Thyroid gland (tissue), 4 donors: ENCODE results near the gene SLC6A3. TPM values are rescaled to one million over a fixed set of nuclear protein-coding genes. Genes with fewer than 3 reads are reported as not detected.

Experiments
- DNase-seq, 2 donors: peaks; one replicate each; pipeline ENCODE4 v3.0.0-alpha.2; 2019
- H3K27ac ChIP-seq, 3 donors: fragments of 200-600 bp; sonication (generic); 1 replicate in 2 of 3; 2 replicates in 1 of 3; pipeline ENCODE4 v1.5.1; 2016 to 2019; ENCODE audit warnings: mild to moderate bottlenecking in 1 of 3, moderate library complexity in 1 of 3
- H3K27me3 ChIP-seq: fragments of 200-600 bp; sonication (generic); one replicate; pipeline ENCODE4 v1.5.1; 2019
- H3K36me3 ChIP-seq, 2 donors: fragments of 200-600 bp; sonication (generic); one replicate each; pipeline ENCODE4 v1.5.1; 2016 to 2019
- H3K4me1 ChIP-seq, 2 donors: fragments of 200-600 bp; sonication (generic); one replicate each; pipeline ENCODE4 v1.5.1; 2017 to 2019
- H3K4me3 ChIP-seq, 3 donors: fragments of 200-600 bp; sonication (generic); replicated peaks in 1 of 3; 1 replicate in 2 of 3; 2 replicates in 1 of 3; pipeline ENCODE4 v1.5.1; 2016; ENCODE audit warnings: mild to moderate bottlenecking in 1 of 3
- H3K9me3 ChIP-seq: fragments of 200-600 bp; sonication (generic); one replicate; pipeline ENCODE4 v1.5.1; 2017
- POLR2A ChIP-seq, 2 donors: fragments of 450-650 bp; IDR thresholded peaks; one replicate each; pipeline ENCODE4 v1.6.1; 2017; ENCODE audit warnings: antibody characterized with exemption in 2 of 2, mild to moderate bottlenecking in 2 of 2, moderate library complexity in 1 of 2
- WGBS, 2 donors: methylation state at CpG; one replicate each; pipeline ENCODE4 v1.1.5; 2017; 5-methylcytosine and 5-hydroxymethylcytosine counted together
- intact Hi-C: fragments of 100-400 bp; cut with DNase I; formaldehyde crosslinking; loops from one replicate; pipeline ENCODE4 v1.15.1; 2023
- total RNA-seq, 4 donors: library from RNA; depleted of rRNA; stranded (reverse); fragments of >200 nt; gene quantifications; one replicate each; pipeline ENCODE4 v1.2.3, GENCODE V29; 2016
- TF ChIP-seq, protein P1 (sequence below), 6 experiments: fragments of 200-600 bp in 3 of 6; fragments of 450-650 bp in 3 of 6; sonication (generic) in 3 of 6; IDR thresholded peaks; one replicate each; pipeline ENCODE4 v1.5.1; 2016 to 2019; ENCODE audit warnings: antibody characterized with exemption in 6 of 6, mild to moderate bottlenecking in 2 of 6, inconsistent platforms in 1 of 6, moderate library complexity in 1 of 6

SLC6A3 gene
- total RNA-seq, 4 donors from 2014 or later, result 0.54 to 0.67 (median 0.54) TPM; not detected in 1

DNA sequence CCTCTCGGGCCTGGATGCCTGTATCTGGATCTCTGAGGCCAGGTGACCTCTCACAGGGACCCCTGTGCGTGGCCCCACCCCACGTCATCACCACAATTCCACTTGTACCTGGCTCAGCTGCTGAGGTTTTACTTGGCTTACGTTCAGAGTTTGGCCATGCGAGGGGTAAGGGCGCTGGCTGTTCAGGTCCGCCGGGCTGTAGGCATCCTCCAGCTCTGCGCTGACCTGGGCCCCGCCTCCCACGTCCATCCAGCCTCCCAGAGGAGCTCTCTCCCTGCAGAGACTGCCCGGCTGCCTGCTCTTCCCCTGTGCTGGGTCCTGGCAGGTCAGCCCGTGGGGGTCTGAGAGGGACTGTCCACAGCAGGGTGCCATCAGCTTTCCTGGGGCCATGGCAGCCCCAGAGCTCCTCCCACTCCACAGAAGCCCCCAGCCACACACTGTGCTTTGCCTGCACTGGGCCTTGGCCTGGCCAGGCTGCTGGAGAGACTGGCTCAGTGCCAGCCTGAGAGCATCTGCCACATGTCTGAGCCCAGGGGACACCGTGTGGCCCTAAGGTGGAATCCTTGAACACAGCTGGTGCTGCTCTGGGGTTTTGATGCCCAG, 43.6 kb downstream of the SLC6A3 start:
- Histone ChIP-seq H3K9me3 (no peaks in the 10 kb centered on the region), H3K36me3 (no peaks in the 10 kb centered on the region), H3K27ac (no peak overlapping the region), H3K4me1 (peaks cover 0 to 9% of the 10 kb centered on the region in 2 donors), H3K27me3 (no peaks in the 10 kb centered on the region), H3K4me3 (no peak overlapping the region)
- peak; percentile 88 for DNase-seq
- no peak for TF ChIP-seq POLR2A (IDR thresholded peaks at IDR 0.05)
- TF ChIP-seq, protein P1, sequence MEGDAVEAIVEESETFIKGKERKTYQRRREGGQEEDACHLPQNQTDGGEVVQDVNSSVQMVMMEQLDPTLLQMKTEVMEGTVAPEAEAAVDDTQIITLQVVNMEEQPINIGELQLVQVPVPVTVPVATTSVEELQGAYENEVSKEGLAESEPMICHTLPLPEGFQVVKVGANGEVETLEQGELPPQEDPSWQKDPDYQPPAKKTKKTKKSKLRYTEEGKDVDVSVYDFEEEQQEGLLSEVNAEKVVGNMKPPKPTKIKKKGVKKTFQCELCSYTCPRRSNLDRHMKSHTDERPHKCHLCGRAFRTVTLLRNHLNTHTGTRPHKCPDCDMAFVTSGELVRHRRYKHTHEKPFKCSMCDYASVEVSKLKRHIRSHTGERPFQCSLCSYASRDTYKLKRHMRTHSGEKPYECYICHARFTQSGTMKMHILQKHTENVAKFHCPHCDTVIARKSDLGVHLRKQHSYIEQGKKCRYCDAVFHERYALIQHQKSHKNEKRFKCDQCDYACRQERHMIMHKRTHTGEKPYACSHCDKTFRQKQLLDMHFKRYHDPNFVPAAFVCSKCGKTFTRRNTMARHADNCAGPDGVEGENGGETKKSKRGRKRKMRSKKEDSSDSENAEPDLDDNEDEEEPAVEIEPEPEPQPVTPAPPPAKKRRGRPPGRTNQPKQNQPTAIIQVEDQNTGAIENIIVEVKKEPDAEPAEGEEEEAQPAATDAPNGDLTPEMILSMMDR (IDR thresholded peaks at IDR 0.05), result no peak
- intact Hi-C loops, result no loop called here
- 32% methylated on average over 10 of the region's 14 CpGs; no CpG with 5 or more reads in 1 of the 2 donors for WGBS, 2 donors

DNA sequence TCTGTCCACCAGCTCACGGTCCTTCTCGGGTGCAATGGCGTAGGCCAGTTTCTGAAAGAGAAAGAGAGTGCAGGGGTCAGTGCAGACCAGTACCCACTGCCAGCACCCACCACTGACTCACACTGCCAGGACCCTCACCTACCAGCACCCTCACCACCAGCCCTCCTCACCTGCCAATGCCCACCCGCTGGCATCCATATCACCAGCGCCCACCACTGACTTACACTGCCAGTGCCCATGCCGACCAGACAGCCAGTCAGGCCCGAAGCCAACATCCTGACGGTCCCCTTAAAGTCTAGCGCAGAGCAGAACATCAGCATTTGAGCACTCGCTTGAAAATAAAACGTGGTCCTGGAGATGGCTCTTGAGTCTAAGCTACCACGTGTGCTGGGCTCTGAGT, 44.3 kb downstream of the SLC6A3 start:
- WGBS, 2 donors, result 93 to 96% methylated on average over 8 to 10 of the region's 12 CpGs
- no peaks in the 10 kb centered on the region for H3K9me3 ChIP-seq
- DNase-seq, result no peak
- no peak overlapping the region for H3K27ac ChIP-seq
- intact Hi-C loops, result no loop called here
- peaks cover 0 to 9% of the 10 kb centered on the region in 2 donors for H3K4me1 ChIP-seq
- no peaks in the 10 kb centered on the region for H3K36me3 ChIP-seq
- H3K27me3 ChIP-seq, result no peaks in the 10 kb centered on the region
- no peak overlapping the region for H3K4me3 ChIP-seq
- TF ChIP-seq POLR2A (IDR thresholded peaks at IDR 0.05), result no peak
- TF ChIP-seq, protein P1 (IDR thresholded peaks at IDR 0.05), result no peak

DNA sequence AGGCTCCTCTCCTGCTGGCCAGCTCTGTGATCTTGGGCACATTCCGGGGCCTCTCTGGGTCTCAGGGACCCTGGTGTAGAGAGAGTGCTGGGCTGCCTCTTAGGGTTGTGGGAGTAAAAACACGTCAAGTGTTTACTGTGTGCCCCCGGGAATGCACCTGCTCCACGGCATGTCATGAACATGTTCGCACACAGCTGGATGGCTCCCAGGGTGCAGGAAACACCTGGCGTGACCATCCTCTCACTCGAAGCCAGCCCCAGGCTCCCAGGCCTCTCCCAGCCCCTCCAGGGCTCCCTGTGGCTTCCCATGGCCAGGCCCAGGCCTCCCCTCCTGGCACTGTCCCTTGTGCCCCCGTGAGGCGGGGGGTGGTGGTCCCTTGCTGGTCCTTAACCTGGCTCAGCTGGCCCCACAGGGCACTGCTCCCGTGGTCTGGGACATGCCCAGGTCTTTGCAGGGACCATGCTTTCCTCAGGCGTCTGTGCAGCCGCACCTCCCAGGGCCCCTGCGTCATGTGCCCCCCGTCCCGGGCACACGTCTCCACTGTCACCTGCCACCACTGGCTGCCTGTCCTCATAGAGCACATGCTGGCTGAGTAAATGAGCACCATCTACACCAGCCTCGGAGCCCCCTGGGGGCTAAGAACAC, 44.9 kb downstream of the SLC6A3 start:
- H3K27ac ChIP-seq, result no peak overlapping the region
- H3K4me3 ChIP-seq, result no peak overlapping the region
- WGBS, 2 donors, result 85 to 88% methylated on average over 13 to 16 of the region's 17 CpGs
- intact Hi-C loops, result no loop called here
- no peaks in the 10 kb centered on the region for H3K27me3 ChIP-seq
- H3K4me1 ChIP-seq, result peaks cover 0 to 9% of the 10 kb centered on the region in 2 donors
- no peak for TF ChIP-seq POLR2A (IDR thresholded peaks at IDR 0.05)
- TF ChIP-seq, protein P1 (IDR thresholded peaks at IDR 0.05), result no peak
- H3K36me3 ChIP-seq, result no peaks in the 10 kb centered on the region
- DNase-seq, result no peak
- no peaks in the 10 kb centered on the region for H3K9me3 ChIP-seq

DNA sequence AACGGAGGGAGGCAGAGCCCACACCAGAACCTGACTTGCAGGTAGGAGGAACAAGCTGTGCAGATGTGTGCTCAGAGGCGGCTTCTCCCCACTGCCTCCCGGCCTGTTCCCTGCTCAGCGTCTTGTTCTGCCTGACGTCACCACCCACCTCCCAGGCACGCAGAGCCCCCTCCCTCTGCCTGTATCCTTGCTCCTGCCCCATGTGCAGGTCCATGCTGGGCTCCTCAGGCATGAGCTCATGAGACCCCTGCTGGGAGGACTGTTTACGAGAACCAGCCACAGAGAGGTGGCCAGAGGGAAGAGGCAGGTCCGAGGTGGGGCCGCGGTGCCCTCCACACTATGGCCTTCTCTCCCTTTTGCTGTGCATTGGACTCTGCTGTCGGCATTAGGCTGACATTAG, 45.5 kb downstream of the SLC6A3 start:
- TF ChIP-seq, protein P1 (IDR thresholded peaks at IDR 0.05), result no peak
- TF ChIP-seq POLR2A (IDR thresholded peaks at IDR 0.05), result no peak

DNA sequence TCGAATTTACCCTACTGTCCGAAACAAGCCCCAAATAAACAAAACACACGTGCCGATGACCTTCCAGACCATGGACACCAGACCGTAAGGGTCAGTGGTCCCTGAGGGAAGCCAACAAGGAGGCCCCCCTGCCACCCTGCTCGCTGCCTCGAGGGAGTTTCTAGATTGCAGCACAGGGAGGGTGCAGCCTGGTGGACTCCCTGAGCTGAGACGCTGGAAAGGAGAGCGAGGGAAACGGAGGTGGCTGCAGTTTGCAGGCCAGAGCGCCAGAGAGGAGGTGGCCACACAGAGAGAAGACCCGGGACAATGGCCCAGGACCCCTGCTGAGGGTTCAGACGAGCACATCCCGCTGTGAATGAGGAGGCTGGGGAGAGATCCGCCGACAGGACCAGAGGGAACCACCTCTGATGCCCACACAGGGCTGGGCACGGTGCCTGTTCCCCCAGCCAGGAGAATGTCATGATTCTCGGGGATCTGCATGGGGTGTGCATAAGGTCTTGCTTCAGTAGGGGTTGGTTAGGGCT, 48.9 kb downstream of the SLC6A3 start:
- Histone ChIP-seq H3K36me3 (no peaks in the 10 kb centered on the region), H3K4me1 (peaks cover 0 to 3% of the 10 kb centered on the region in 2 donors), H3K4me3 (no peak overlapping the region), H3K9me3 (no peaks in the 10 kb centered on the region), H3K27me3 (no peaks in the 10 kb centered on the region), H3K27ac (no peak overlapping the region)
- no peak for DNase-seq
- 55 to 67% methylated on average over 18 of the region's 18 CpGs for WGBS, 2 donors
- intact Hi-C loops, result no loop called here
- no peak for TF ChIP-seq POLR2A (IDR thresholded peaks at IDR 0.05)
- TF ChIP-seq, protein P1 (IDR thresholded peaks at IDR 0.05), result no peak

More for the DNA sequence above, 45.5 kb downstream of the SLC6A3 start:
- Histone ChIP-seq H3K27me3 (no peaks in the 10 kb centered on the region), H3K9me3 (no peaks in the 10 kb centered on the region), H3K27ac (no peak overlapping the region), H3K4me3 (no peak overlapping the region), H3K4me1 (peaks cover 0 to 9% of the 10 kb centered on the region in 2 donors), H3K36me3 (no peaks in the 10 kb centered on the region)
- DNase-seq, result no peak
- WGBS, 2 donors, result 90% methylated on average over 11 of the region's 11 CpGs
- intact Hi-C loops, result no loop called here
